GM23338 (cell line): ENCODE data around the gene PAM.

Experiments
- CREB1 ChIP-seq: fragments of 250-450 bp; sonication (Bioruptor Pico); IDR thresholded peaks from 2 replicates; pipeline ENCODE4 v1.5.0; 2020; ENCODE audit warnings: low read depth, mild to moderate bottlenecking, moderate library complexity
- CTCF ChIP-seq, 2 experiments: fragments of 200-600 bp in 1 of 2; sonication (generic) in 1 of 2; conservative IDR thresholded peaks; 2 replicates each; pipeline versions ENCODE4 v1.5.1 to v1.6.1; 2016 to 2017; ENCODE audit warnings: antibody characterized with exemption in 2 of 2, low read depth in 2 of 2, mild to moderate bottlenecking in 2 of 2, moderate library complexity in 1 of 2
- POLR2AphosphoS5 ChIP-seq: IDR thresholded peaks from 2 replicates; pipeline ENCODE4 v1.6.1; 2016; ENCODE audit warnings: antibody characterized with exemption, low read depth

DNA sequence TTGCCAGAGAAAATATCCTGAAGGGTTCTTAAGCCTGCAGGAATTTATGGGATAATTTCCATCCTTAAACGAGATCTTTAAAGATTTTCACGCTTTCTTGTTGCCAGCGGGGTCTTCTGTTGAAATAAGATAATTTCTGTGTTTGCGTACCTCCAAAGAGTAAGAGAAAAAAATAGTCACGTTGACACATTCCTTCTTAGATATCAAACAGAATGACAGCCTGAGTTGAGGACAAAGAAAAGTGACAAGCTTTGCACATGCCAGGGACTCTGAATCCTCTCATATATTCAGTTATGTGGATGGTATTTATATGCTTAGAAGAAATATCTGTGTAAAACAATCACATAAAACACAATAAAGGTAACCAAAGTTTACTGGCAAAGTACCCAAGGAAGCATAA lies 21.6 kb upstream of the PAM start:
- TF ChIP-seq CTCF (conservative IDR thresholded peaks at IDR 0.05; ENCODE audit: low read depth in 2 of 2) = no peak
- TF ChIP-seq CREB1 = no peak
- no peak for TF ChIP-seq POLR2AphosphoS5
